ENCODE results near the gene KRT86.

The KRT86 gene

GRCh38 chr12:52327052-52327829 lies 52.8 kb downstream of the KRT86 start:
- no peaks in the 10 kb centered on the region for H3K36me3 ChIP-seq (ENCODE audit: control insufficient read depth, insufficient read depth, low read length, severe bottlenecking)
- DNase-seq (ENCODE audit: low read depth): peak; percentile 94
- H3K4me3 ChIP-seq (ENCODE audit: low read length): no peak overlapping the region
- H3K9me3 ChIP-seq (ENCODE audit: control insufficient read depth, low read length): no peaks in the 10 kb centered on the region
- H3K27me3 ChIP-seq (replicated peaks; ENCODE audit: control insufficient read depth, insufficient read depth, low read length): peaks cover 58% of the 10 kb centered on the region
- H3K4me1 ChIP-seq (ENCODE audit: control insufficient read depth, insufficient read depth, low read length): no peaks in the 10 kb centered on the region
- H3K9ac ChIP-seq (ENCODE audit: low read length): no peak overlapping the region

GRCh38 chr12:52327830-52328500 lies 53.5 kb downstream of the KRT86 start:
- Histone ChIP-seq H3K36me3 (ENCODE audit: control insufficient read depth, insufficient read depth, low read length, severe bottlenecking) (no peaks in the 10 kb centered on the region), H3K4me3 (ENCODE audit: low read length) (no peak overlapping the region), H3K27me3 (replicated peaks; ENCODE audit: control insufficient read depth, insufficient read depth, low read length) (peaks cover 57% of the 10 kb centered on the region), H3K4me1 (ENCODE audit: control insufficient read depth, insufficient read depth, low read length) (no peaks in the 10 kb centered on the region), H3K9ac (ENCODE audit: low read length) (no peak overlapping the region), H3K9me3 (ENCODE audit: control insufficient read depth, low read length) (no peaks in the 10 kb centered on the region)
- DNase-seq (ENCODE audit: low read depth): no peak

- no peak for DNase-seq (ENCODE audit: low read depth)
- Histone ChIP-seq H3K4me1 (ENCODE audit: control insufficient read depth, insufficient read depth, low read length) (no peaks in the 10 kb centered on the region), H3K27me3 (replicated peaks; ENCODE audit: control insufficient read depth, insufficient read depth, low read length) (peaks cover 48% of the 10 kb centered on the region), H3K4me3 (ENCODE audit: low read length) (no peak overlapping the region), H3K36me3 (ENCODE audit: control insufficient read depth, insufficient read depth, low read length, severe bottlenecking) (no peaks in the 10 kb centered on the region), H3K9ac (ENCODE audit: low read length) (no peak overlapping the region), H3K9me3 (ENCODE audit: control insufficient read depth, low read length) (peaks cover 6% of the 10 kb centered on the region)
Measured at GRCh38 chr12:52331039-52331438, 56.6 kb downstream of the KRT86 start.

- H3K9ac ChIP-seq (ENCODE audit: low read length): no peak overlapping the region
- H3K4me3 ChIP-seq (ENCODE audit: low read length): no peak overlapping the region
- H3K4me1 ChIP-seq (ENCODE audit: control insufficient read depth, insufficient read depth, low read length): no peaks in the 10 kb centered on the region
- no peaks in the 10 kb centered on the region for H3K36me3 ChIP-seq (ENCODE audit: control insufficient read depth, insufficient read depth, low read length, severe bottlenecking)
- H3K27me3 ChIP-seq (replicated peaks; ENCODE audit: control insufficient read depth, insufficient read depth, low read length): peaks cover 48% of the 10 kb centered on the region
- DNase-seq (ENCODE audit: low read depth): no peak
- H3K9me3 ChIP-seq (ENCODE audit: control insufficient read depth, low read length): peaks cover 11% of the 10 kb centered on the region
Measured at GRCh38 chr12:52331833-52332232, 57.4 kb downstream of the KRT86 start.

GRCh38 chr12:52332381-52332780 lies 57.9 kb downstream of the KRT86 start:
- H3K4me3 ChIP-seq (ENCODE audit: low read length): no peak overlapping the region
- H3K36me3 ChIP-seq (ENCODE audit: control insufficient read depth, insufficient read depth, low read length, severe bottlenecking): no peaks in the 10 kb centered on the region
- H3K9me3 ChIP-seq (ENCODE audit: control insufficient read depth, low read length): peaks cover 13% of the 10 kb centered on the region
- DNase-seq (ENCODE audit: low read depth): no peak
- H3K27me3 ChIP-seq (replicated peaks; ENCODE audit: control insufficient read depth, insufficient read depth, low read length): peaks cover 48% of the 10 kb centered on the region
- H3K9ac ChIP-seq (ENCODE audit: low read length): no peak overlapping the region
- no peaks in the 10 kb centered on the region for H3K4me1 ChIP-seq (ENCODE audit: control insufficient read depth, insufficient read depth, low read length)

GRCh38 chr12:52333321-52333720 lies 58.9 kb downstream of the KRT86 start:
- Histone ChIP-seq H3K4me3 (ENCODE audit: low read length) (no peak overlapping the region), H3K36me3 (ENCODE audit: control insufficient read depth, insufficient read depth, low read length, severe bottlenecking) (no peaks in the 10 kb centered on the region), H3K4me1 (ENCODE audit: control insufficient read depth, insufficient read depth, low read length) (peaks cover under 1% of the 10 kb centered on the region), H3K27me3 (replicated peaks; ENCODE audit: control insufficient read depth, insufficient read depth, low read length) (peaks cover 48% of the 10 kb centered on the region), H3K9ac (ENCODE audit: low read length) (no peak overlapping the region), H3K9me3 (ENCODE audit: control insufficient read depth, low read length) (peaks cover 13% of the 10 kb centered on the region)
- DNase-seq (ENCODE audit: low read depth): no peak

GRCh38 chr12:52334185-52334584 lies 59.7 kb downstream of the KRT86 start:
- no peak overlapping the region for H3K4me3 ChIP-seq (ENCODE audit: low read length)

GRCh38 chr12:52335598-52336262 lies 61.3 kb downstream of the KRT86 start:
- H3K9me3 ChIP-seq (ENCODE audit: control insufficient read depth, low read length): peaks cover 13% of the 10 kb centered on the region
- no peak for DNase-seq (ENCODE audit: low read depth)
- H3K4me3 ChIP-seq (ENCODE audit: low read length): no peak overlapping the region
- H3K27me3 ChIP-seq (replicated peaks; ENCODE audit: control insufficient read depth, insufficient read depth, low read length): peaks cover 37% of the 10 kb centered on the region
- H3K36me3 ChIP-seq (ENCODE audit: control insufficient read depth, insufficient read depth, low read length, severe bottlenecking): no peaks in the 10 kb centered on the region
- H3K9ac ChIP-seq (ENCODE audit: low read length): no peak overlapping the region
- H3K4me1 ChIP-seq (ENCODE audit: control insufficient read depth, insufficient read depth, low read length): peaks cover 6% of the 10 kb centered on the region

More at GRCh38 chr12:52334185-52334584, 59.7 kb downstream of the KRT86 start:
- H3K36me3 ChIP-seq (ENCODE audit: control insufficient read depth, insufficient read depth, low read length, severe bottlenecking): no peaks in the 10 kb centered on the region
- DNase-seq (ENCODE audit: low read depth): no peak
- H3K9me3 ChIP-seq (ENCODE audit: control insufficient read depth, low read length): peaks cover 13% of the 10 kb centered on the region
- H3K27me3 ChIP-seq (replicated peaks; ENCODE audit: control insufficient read depth, insufficient read depth, low read length): peaks cover 44% of the 10 kb centered on the region
- peaks cover 6% of the 10 kb centered on the region for H3K4me1 ChIP-seq (ENCODE audit: control insufficient read depth, insufficient read depth, low read length)
- H3K9ac ChIP-seq (ENCODE audit: low read length): no peak overlapping the region

GRCh38 chr12:52336641-52337040 lies 62.2 kb downstream of the KRT86 start:
- Histone ChIP-seq H3K36me3 (ENCODE audit: control insufficient read depth, insufficient read depth, low read length, severe bottlenecking) (no peaks in the 10 kb centered on the region), H3K4me3 (ENCODE audit: low read length) (no peak overlapping the region), H3K4me1 (ENCODE audit: control insufficient read depth, insufficient read depth, low read length) (peaks cover 6% of the 10 kb centered on the region), H3K27me3 (replicated peaks; ENCODE audit: control insufficient read depth, insufficient read depth, low read length) (peaks cover 37% of the 10 kb centered on the region), H3K9me3 (ENCODE audit: control insufficient read depth, low read length) (peaks cover 13% of the 10 kb centered on the region), H3K9ac (ENCODE audit: low read length) (no peak overlapping the region)
- DNase-seq (ENCODE audit: low read depth): no peak

- Histone ChIP-seq H3K4me1 (ENCODE audit: control insufficient read depth, insufficient read depth, low read length) (peaks cover 6% of the 10 kb centered on the region), H3K4me3 (ENCODE audit: low read length) (no peak overlapping the region), H3K9me3 (ENCODE audit: control insufficient read depth, low read length) (peaks cover 13% of the 10 kb centered on the region), H3K27me3 (replicated peaks; ENCODE audit: control insufficient read depth, insufficient read depth, low read length) (peaks cover 37% of the 10 kb centered on the region), H3K36me3 (ENCODE audit: control insufficient read depth, insufficient read depth, low read length, severe bottlenecking) (no peaks in the 10 kb centered on the region), H3K9ac (ENCODE audit: low read length) (no peak overlapping the region)
- DNase-seq (ENCODE audit: low read depth): no peak
Measured at GRCh38 chr12:52337054-52337453, 62.6 kb downstream of the KRT86 start.

- Histone ChIP-seq H3K4me1 (ENCODE audit: control insufficient read depth, insufficient read depth, low read length) (peaks cover 6% of the 10 kb centered on the region), H3K27me3 (replicated peaks; ENCODE audit: control insufficient read depth, insufficient read depth, low read length) (peaks cover 38% of the 10 kb centered on the region), H3K9me3 (ENCODE audit: control insufficient read depth, low read length) (peaks cover 17% of the 10 kb centered on the region), H3K36me3 (ENCODE audit: control insufficient read depth, insufficient read depth, low read length, severe bottlenecking) (no peaks in the 10 kb centered on the region), H3K9ac (ENCODE audit: low read length) (no peak overlapping the region), H3K4me3 (ENCODE audit: low read length) (no peak overlapping the region)
- no peak for DNase-seq (ENCODE audit: low read depth)
Measured at GRCh38 chr12:52338241-52338960, 64.0 kb downstream of the KRT86 start.
